Esophagus squamous epithelium (tissue), 4 donors: ENCODE results near the gene STRA8.

Experiments
- POLR2A ChIP-seq, 4 donors: fragments of 450-650 bp; IDR thresholded peaks; one replicate each; pipeline ENCODE4 v1.6.1; 2017; ENCODE audit warnings: antibody characterized with exemption in 4 of 4, mild to moderate bottlenecking in 4 of 4, moderate library complexity in 3 of 4
- TF ChIP-seq, protein P1 (sequence below), 6 experiments: fragments of 450-650 bp in 4 of 6; fragments of 200-600 bp in 2 of 6; sonication (generic) in 2 of 6; IDR thresholded peaks; one replicate each; pipeline ENCODE4 v1.5.1; 2016 to 2019; ENCODE audit warnings: antibody characterized with exemption in 6 of 6, mild to moderate bottlenecking in 4 of 6, moderate library complexity in 4 of 6

DNA sequence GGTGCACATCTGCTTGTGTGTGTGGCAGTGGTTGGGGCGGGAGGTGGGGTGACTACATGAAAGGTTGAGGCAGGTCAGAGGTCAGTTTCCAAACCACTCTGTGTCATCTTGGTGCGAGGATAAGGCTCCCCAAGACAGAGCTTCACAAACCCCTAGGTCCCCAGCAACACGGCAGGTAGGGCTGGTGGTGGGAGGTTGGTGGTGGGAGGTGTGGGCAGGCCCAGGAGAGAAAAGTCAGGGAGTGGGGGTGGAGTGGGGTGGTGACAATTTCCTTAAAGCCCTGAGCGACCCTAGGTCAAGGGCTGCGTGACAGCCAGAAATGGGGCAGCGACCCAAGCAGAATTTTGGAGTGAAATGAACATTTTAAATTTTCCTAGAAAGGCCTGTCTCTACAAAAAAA, 1.6 kb upstream of the STRA8 start:
- TF ChIP-seq, protein P1, sequence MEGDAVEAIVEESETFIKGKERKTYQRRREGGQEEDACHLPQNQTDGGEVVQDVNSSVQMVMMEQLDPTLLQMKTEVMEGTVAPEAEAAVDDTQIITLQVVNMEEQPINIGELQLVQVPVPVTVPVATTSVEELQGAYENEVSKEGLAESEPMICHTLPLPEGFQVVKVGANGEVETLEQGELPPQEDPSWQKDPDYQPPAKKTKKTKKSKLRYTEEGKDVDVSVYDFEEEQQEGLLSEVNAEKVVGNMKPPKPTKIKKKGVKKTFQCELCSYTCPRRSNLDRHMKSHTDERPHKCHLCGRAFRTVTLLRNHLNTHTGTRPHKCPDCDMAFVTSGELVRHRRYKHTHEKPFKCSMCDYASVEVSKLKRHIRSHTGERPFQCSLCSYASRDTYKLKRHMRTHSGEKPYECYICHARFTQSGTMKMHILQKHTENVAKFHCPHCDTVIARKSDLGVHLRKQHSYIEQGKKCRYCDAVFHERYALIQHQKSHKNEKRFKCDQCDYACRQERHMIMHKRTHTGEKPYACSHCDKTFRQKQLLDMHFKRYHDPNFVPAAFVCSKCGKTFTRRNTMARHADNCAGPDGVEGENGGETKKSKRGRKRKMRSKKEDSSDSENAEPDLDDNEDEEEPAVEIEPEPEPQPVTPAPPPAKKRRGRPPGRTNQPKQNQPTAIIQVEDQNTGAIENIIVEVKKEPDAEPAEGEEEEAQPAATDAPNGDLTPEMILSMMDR (IDR thresholded peaks at IDR 0.05): no peak
- TF ChIP-seq POLR2A (IDR thresholded peaks at IDR 0.05): no peak
